Colonic mucosa (tissue), 4 donors: ENCODE results near the gene ATG9B. TPM values are rescaled to one million over a fixed set of nuclear protein-coding genes. Genes with fewer than 3 reads are reported as not detected.
"Not testable (repeated sequence)": the region's sequence is repeated elsewhere in the genome, so short reads cannot be mapped to it uniquely, and the experiment has no call there.

ENCODE experiments used
- DNase-seq: peaks from one replicate; pipeline ENCODE4 v3.0.0-alpha.2; 2020
- H3K27ac ChIP-seq: fragments of 200-600 bp; one replicate; pipeline ENCODE4 v1.8.0; 2021
- H3K27me3 ChIP-seq: fragments of 200-600 bp; one replicate; pipeline ENCODE4 v1.8.0; 2021
- H3K36me3 ChIP-seq: fragments of 200-600 bp; one replicate; pipeline ENCODE4 v1.8.0; 2021
- H3K4me1 ChIP-seq: fragments of 200-600 bp; one replicate; pipeline ENCODE4 v1.8.0; 2021; ENCODE audit warnings: mild to moderate bottlenecking
- H3K4me3 ChIP-seq: fragments of 200-600 bp; one replicate; pipeline ENCODE4 v1.8.0; 2021
- H3K9ac ChIP-seq, 2 donors: one replicate each; pipeline ENCODE4 v1.7.0; 2013; ENCODE audit warnings: control low read depth in 2 of 2, low read depth in 2 of 2, low read length in 2 of 2
- H3K9me3 ChIP-seq: fragments of 200-600 bp; one replicate; pipeline ENCODE4 v1.8.0; 2021
- intact Hi-C: fragments of 100-400 bp; cut with DNase I; formaldehyde crosslinking; loops from one replicate; pipeline ENCODE4 v1.14.1; 2022
- total RNA-seq, 2 donors: library from RNA; stranded (reverse); fragmentation: NEBNext Ultra II Directional in 1 of 2; extraction: Animal tissue kit (Norgen Biotek cat#: 25700) in 1 of 2; gene quantifications; one replicate each; pipeline ENCODE4 v1.2.1, GENCODE V29; 2021
- TF ChIP-seq, protein P1 (sequence below): fragments of 200-600 bp; IDR thresholded peaks from one replicate; pipeline ENCODE4 v1.8.0; 2022; ENCODE audit warnings: antibody characterized with exemption, mild to moderate bottlenecking
- donor health status: healthy.
- donor health status: DM: no; HTN: no; CAD: no.
- donor health status: DM: no; HTN: no; CAD: no.

The ATG9B gene
- total RNA-seq, 2 donors from 2014 or later: 0.66 to 1.2 TPM

DNA sequence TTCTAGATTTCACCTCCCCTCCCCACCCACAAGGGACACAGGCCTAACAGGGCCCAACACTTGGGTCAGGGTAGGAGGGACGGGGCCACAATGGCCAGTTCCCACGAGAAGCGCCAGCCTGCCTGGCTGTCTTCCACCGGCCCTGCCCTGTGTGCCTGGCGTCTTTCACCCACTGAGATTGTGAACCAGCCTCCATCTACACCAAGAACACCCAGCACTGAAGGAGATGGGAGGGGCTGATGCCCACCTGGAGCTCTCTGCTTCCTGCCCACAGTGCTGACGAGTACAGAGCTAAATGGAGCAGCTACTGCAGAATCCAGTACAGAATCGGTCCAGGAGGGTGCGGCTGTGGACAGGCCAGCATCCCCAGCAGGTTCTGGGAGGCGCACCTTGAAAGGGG, 21.7 kb upstream of the ATG9B start:
- peaks cover 1% of the 10 kb centered on the region for H3K4me1 ChIP-seq
- DNase-seq: no peak
- H3K9ac ChIP-seq: no peak overlapping the region
- H3K36me3 ChIP-seq: no peaks in the 10 kb centered on the region
- no peaks in the 10 kb centered on the region for H3K27me3 ChIP-seq
- H3K4me3 ChIP-seq: no peak overlapping the region
- TF ChIP-seq, protein P1, sequence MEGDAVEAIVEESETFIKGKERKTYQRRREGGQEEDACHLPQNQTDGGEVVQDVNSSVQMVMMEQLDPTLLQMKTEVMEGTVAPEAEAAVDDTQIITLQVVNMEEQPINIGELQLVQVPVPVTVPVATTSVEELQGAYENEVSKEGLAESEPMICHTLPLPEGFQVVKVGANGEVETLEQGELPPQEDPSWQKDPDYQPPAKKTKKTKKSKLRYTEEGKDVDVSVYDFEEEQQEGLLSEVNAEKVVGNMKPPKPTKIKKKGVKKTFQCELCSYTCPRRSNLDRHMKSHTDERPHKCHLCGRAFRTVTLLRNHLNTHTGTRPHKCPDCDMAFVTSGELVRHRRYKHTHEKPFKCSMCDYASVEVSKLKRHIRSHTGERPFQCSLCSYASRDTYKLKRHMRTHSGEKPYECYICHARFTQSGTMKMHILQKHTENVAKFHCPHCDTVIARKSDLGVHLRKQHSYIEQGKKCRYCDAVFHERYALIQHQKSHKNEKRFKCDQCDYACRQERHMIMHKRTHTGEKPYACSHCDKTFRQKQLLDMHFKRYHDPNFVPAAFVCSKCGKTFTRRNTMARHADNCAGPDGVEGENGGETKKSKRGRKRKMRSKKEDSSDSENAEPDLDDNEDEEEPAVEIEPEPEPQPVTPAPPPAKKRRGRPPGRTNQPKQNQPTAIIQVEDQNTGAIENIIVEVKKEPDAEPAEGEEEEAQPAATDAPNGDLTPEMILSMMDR: no peak
- H3K9me3 ChIP-seq: no peaks in the 10 kb centered on the region
- intact Hi-C loops: no loop called here
- H3K27ac ChIP-seq: no peak overlapping the region

DNA sequence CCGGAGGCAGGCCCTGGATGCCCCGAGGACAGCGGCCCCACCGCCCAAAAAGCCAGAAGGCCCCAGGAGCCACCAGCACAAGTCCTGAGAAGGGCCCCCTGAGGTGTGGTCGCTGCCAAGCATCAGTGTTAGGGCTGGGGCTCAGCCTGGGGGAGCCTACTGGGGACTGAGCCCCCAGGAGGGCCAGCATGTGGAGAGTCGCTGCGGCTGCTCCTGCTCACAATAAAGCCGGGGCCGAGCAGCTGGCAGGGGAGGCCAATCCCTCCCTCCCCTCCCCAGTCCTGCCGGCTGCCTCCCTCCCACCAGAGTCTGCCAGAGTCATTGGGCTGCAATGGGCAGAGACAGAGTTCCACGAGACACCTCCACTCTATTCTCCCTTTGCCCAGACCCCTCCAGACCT, 21.0 kb upstream of the ATG9B start:
- Histone ChIP-seq H3K4me1 (no peaks in the 10 kb centered on the region), H3K9me3 (no peaks in the 10 kb centered on the region), H3K27me3 (no peaks in the 10 kb centered on the region), H3K9ac (no peak overlapping the region), H3K27ac (no peak overlapping the region), H3K36me3 (no peaks in the 10 kb centered on the region), H3K4me3 (no peak overlapping the region)
- no peak for DNase-seq
- intact Hi-C loops: no loop called here
- TF ChIP-seq, protein P1: no peak

DNA sequence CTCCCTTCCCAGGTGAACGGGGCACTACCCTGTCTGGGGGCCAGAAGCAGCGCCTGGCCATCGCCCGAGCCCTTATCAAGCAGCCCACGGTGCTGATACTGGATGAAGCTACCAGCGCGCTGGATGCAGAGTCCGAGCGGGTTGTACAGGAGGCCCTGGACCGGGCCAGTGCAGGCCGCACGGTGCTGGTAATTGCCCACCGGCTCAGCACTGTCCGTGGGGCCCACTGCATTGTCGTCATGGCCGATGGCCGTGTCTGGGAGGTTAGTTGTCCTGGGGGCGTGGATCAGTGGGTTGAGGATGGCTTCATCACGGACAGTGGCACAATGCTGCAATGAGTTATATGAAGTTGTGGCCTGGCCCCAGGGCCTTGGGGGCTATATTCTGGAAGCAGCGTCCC, 19.7 kb upstream of the ATG9B start:
- intact Hi-C loops: no loop called here
- H3K27me3 ChIP-seq: no peaks in the 10 kb centered on the region
- no peaks in the 10 kb centered on the region for H3K36me3 ChIP-seq
- H3K4me1 ChIP-seq: no peaks in the 10 kb centered on the region
- H3K9me3 ChIP-seq: no peaks in the 10 kb centered on the region
- H3K27ac ChIP-seq: no peak overlapping the region
- TF ChIP-seq, protein P1: no peak
- H3K4me3 ChIP-seq: no peak overlapping the region
- no peak overlapping the region for H3K9ac ChIP-seq
- DNase-seq: no peak

DNA sequence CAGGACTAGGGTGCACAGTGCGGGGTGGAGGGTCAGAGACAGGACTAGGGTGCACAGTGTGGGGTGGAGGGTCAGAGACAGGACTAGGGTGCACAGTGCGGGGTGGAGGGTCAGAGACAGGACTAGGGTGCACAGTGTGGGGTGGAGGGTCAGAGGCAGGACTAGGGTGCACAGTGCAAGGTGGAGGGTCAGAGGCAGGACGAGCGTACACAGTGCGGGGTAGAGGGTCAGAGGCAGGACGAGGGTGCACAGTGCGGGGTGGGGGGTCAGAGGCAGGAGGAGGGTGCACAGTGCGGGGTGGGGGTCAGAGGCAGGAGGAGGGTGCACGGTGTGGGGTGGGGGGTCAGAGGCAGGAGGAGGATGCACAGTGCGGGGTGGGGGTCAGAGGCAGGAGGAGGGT, 19.2 kb upstream of the ATG9B start:
- H3K36me3 ChIP-seq, H3K9ac ChIP-seq, H3K4me3 ChIP-seq, H3K27me3 ChIP-seq, DNase-seq, H3K27ac ChIP-seq, intact Hi-C loops, H3K9me3 ChIP-seq, H3K4me1 ChIP-seq: not testable (repeated sequence)

DNA sequence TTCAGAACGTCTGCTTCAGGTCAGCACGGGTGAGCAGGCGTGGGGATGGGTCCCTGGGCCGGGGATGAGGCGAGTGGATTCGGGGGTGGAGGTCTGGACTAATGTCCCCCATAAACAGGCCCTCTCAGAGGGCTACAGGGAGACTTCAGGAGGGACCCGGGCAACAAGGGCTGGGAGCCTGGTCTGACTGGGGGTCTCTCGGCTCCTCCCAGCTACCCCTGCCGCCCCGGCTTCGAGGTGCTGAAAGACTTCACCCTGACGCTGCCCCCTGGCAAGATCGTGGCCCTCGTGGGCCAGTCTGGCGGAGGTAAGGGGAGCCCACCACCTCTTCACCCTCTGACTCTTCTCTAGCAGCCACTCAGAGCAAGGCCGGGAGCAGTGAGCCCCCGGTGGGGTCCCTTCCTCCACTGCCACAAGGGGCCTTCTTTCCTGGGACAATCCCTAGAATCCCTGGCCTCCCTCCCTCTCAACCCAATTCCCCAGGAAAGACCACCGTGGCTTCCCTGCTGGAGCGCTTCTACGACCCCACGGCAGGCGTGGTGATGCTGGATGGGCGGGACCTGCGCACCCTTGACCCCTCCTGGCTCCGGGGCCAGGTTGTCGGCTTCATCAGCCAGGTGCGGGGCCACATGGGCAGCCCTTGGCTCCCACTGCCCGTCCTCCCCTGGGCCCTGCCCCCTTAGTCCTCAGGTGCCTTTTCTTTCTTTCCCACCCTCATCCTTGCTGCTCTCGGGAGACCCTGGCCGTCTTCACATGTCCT, 16.5 kb upstream of the ATG9B start:
- no peak overlapping the region for H3K9ac ChIP-seq
- no peak overlapping the region for H3K4me3 ChIP-seq
- H3K27me3 ChIP-seq: no peaks in the 10 kb centered on the region
- no peaks in the 10 kb centered on the region for H3K9me3 ChIP-seq
- H3K4me1 ChIP-seq: no peaks in the 10 kb centered on the region
- no peak for DNase-seq
- no peak overlapping the region for H3K27ac ChIP-seq
- TF ChIP-seq, protein P1: no peak
- intact Hi-C loops: no loop called here
- no peaks in the 10 kb centered on the region for H3K36me3 ChIP-seq

DNA sequence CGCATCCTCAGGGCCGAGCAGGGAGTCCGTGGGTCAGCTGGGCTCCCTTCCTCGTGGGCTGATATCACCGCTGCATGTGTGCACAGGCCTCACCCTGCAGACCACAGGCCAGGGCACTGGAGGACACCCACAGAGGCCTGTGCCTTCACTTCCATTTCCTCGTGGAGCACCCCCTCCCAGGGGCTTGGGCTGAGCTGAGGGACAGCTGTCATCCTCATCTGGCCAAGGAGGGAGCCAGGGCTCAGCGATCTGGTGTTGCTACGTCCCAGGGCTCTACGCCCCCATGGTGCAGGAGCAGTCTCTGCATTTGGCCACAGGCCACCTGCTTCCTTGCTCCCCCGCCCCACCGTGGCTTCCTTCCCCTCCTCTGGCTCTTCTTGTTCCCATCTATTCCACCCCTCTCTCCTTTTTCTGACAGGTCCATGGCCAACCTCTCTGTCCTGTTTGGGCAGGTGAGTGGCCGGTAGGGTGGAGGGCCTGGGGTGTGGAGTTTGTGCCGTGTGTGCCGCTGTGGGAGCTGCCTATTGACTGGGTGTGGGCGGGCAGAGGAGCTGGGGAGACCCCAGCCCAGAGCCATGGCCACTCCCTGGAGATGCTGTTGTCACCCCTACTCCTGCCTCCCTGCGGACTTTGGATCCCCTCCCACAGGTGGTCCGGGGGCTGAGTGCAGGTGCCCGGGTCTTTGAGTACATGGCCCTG, 15.7 kb upstream of the ATG9B start:
- no peaks in the 10 kb centered on the region for H3K9me3 ChIP-seq
- no peaks in the 10 kb centered on the region for H3K27me3 ChIP-seq
- TF ChIP-seq, protein P1: no peak
- no peaks in the 10 kb centered on the region for H3K4me1 ChIP-seq
- no peak overlapping the region for H3K9ac ChIP-seq
- intact Hi-C loops: no loop called here
- no peaks in the 10 kb centered on the region for H3K36me3 ChIP-seq
- no peak overlapping the region for H3K4me3 ChIP-seq
- no peak for DNase-seq
- no peak overlapping the region for H3K27ac ChIP-seq
